Eye (tissue), 1 donor: ENCODE results near the gene ZNF497.

Experiments used
- DNase-seq: peaks from one replicate; pipeline ENCODE4 v3.0.0-alpha.2; 2015

Gene ZNF497

GRCh38 chr19:58345558-58345957 is 17.0 kb downstream of the ZNF497 start:
- DNase-seq, result no peak

DNA sequence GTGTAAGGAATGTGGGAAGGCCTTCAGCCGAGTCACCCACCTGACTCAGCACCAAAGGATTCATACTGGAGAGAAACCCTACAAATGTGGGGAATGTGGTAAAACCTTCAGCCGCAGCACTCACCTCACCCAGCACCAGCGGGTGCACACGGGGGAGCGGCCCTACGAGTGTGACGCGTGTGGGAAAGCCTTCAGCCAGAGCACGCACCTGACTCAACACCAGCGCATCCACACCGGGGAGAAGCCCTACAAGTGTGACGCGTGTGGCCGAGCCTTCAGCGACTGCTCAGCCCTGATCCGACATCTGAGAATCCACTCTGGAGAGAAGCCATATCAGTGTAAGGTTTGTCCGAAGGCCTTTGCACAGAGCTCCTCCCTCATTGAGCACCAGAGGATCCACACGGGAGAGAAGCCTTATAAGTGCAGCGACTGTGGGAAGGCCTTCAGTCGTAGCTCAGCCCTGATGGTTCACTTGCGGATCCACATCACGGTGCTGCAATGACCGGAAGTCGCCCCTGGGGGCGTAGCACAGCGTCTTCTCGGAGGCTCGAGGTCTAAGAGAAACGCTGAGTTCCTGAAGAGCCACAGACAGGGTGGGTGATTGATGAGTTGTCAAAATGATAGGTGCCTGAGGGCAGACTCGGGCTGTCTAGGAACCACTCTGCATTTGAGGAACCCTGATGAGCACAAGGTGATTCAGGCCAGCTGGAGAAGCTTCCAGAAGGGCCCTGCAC is 23.6 kb downstream of the ZNF497 start:
- DNase-seq, result no peak

DNA sequence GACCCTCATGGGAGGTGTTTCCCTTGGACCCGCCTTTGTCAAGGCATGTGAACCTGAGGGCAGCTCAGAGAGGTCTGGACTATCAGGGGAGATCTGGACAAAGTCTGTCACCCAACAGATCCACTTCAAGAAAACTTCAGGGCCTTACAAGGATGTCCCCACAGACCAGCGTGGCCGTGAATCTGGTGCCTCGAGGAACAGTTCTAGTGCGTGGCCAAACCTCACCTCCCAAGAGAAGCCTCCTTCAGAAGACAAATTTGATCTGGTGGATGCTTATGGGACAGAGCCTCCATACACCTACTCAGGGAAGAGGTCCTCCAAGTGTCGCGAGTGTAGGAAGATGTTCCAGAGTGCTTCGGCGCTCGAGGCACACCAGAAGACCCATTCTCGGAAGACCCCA is 24.2 kb downstream of the ZNF497 start:
- no peak for DNase-seq

DNA sequence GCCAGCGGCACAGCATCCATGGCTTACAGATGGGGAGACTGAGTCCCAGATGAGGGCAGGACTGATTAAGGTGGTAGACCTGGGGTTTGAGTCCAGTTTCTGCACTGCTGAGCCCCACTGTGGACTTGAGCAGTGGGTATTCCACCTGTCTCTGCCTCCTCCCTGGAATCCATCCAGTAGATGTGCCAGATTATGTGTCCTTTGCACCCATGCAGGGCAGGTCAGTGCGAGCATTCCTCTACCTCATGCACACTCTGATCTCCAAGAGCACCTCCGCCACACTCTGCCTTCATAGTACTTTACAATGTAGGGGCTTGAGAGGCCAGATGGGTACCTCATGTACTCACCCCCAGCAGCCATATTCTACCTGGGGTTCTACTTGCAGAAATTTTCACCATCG is 25.7 kb downstream of the ZNF497 start:
- no peak for DNase-seq

DNA sequence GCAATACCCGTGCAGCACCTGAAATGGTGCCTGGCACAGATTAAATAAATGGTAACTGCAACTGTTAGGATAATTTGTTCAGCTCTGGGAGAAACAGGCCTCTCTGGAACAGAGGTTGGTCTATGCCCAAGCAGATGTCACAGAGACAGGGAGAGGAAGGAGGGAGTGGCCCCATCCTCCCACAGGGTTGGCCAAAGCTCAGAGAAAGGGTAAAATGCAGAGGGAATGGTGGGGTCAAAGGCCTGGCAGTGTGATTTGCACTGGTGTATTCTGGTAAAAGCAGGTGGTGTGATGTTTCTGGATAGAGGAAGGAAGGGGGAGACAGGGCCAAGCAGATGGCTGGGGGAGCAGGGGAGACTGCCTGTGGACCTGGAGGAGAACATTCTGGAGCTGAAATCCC is 26.3 kb downstream of the ZNF497 start:
- DNase-seq, result no peak

DNA sequence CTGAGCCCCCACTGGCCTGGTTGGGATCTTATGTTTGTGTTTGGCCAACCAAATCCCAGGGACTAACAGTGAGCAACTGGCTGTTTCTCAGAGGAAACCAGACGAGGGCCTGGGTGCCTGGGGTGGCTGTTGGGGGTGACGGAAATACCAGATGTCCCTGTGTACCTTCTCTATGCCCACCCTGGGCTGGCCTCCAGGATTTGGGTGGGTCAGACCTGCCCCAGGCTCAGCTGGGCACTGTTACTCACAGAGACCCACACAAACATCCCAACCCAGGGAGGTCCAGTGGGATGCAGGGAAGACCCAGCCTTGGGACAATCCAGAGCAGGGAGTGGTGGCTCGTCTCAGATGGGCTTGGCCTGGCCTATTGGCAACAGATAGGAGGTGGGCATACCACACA is 26.9 kb downstream of the ZNF497 start:
- no peak for DNase-seq

- DNase-seq, result no peak
These were observed 27.8 kb downstream of the ZNF497 start for GRCh38 chr19:58334691-58335249.

DNA sequence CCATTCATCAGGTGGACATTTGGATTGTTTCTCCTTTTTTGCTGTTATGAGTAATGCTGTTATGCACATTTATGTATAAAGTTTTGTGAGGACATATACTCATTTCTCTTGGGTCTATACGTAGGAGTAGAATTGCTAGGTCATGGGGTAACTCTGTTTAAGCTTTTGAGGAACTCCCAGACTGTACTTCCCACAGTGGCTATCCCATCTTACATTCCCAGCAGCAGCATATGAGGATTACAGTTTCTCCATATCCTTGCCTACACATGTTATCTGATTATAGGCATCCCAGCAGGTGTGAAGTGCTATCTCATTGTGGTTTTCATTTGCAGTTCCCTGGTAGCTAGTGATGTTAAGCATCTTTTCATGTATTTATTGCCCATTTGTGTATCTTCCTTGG is 29.9 kb downstream of the ZNF497 start:
- no peak for DNase-seq

DNA sequence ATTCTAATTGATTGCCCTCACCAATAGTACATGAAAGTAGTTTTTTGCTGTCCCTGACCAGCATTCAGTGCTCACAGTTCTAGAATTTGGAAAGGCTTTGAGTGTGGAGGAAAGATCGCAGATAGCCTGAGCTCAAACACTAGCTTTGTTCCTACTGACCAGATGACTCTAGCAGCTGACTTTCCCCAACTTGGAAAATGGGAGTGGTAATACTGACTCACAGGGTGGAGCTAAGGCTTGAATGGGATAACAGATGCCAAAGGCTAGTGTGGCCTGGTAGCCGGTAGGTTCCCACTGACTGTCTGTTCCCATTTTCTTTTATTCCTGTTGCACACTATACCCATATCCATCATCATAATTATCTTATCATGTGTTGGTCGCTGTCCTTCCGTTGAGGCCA is 32.1 kb downstream of the ZNF497 start:
- DNase-seq, result no peak

DNA sequence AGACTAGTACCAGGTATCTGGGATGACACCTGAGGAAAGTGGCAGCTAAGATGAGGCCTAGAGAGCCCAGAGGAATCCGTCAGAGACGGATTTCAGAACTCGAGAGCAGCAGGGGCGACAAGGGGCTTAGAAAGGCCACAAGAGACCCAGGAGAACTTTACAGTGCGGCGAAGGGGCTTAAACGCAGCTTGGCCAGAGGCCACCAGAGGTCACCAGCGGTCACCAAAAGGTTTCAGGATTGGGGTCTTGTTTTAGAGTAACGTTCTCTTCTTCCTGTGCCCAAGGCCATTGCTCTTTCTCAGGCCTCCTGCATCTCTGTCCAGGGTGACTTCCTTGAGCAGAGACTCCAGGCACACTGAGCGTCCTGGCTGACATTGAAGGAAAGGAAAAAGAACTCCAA is 33.6 kb downstream of the ZNF497 start:
- DNase-seq, result no peak

- DNase-seq, result peak; percentile 99
These were observed 35.4 kb downstream of the ZNF497 start, which contains the start of gene ZSCAN22 for GRCh38 chr19:58326914-58327726. TSS of gene ZSCAN22 (plus strand) at chr19:58326994. CDS start at chr19:58334803, 7,809 bp downstream.

DNA sequence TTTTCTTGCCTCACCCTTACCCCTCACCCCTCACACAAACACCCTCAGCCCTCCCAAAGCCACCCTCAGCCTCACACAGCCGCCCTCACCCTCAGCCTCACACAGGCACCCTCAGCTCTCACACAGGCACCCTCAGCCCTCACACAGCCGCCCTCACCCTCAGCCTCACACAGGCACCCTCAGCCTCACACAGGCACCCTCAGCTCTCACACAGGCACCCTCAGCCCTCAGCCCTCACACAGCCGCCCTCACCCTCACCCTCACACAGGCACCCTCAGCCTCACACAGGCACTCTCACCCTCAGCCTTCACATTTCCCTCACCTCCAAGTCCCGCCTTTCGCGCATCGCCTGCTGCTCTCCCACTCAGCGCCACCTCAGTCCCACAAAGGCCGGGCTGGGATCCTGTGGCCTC is 36.0 kb downstream of the ZNF497 start:
- DNase-seq, result no peak

DNA sequence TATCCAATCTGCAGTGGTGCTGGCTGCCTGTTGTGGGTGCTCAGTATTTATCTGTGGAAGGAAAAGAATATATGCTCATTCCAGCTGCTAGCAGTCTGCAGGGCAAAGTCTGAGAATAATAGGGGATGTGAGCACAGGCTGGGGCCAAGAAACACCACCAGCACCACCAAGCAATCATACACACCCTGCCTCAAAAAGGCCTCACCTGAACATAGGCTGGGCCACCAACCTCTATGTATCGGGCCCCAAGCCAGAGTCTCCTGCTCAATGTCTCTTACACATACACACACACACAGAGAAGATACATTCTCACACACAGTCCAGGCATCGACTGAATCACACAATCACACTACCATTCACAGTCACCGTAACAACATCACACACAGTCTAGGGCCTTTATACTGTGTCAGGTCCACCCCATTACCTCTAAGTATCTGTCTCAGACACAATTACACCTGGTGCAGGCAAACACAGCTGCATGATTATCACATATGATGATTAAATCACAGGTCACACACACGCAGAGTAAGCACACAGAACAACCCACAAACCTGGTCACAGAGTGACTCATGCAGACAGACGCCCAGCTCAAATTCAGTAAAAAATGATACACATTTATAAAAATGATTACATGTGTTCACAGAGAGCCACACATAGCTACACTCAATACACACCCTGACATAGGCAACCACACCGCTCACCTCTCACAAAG is 37.1 kb downstream of the ZNF497 start:
- no peak for DNase-seq

GRCh38 chr19:58319241-58319640 is 43.3 kb downstream of the ZNF497 start:
- no peak for DNase-seq

DNA sequence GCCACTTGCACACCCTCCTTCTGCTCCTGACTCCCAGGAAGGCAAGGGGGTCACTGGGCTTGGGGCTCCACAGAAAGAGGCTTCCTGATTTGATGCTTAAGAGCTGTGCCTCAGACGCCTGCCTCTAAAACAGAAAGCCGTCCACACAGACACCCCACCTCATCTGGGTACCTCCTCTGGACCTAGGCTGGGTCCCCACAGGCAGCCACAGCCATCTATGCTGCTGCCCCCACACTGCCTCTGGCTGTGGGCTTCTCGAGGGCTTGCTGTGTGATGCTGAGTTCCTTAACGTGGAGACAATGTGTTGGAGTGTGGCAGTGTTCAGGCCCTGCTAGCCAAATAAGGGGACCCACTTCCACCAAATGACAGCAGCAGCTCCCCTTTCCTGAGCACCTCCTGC is 44.3 kb downstream of the ZNF497 start:
- no peak for DNase-seq

DNA sequence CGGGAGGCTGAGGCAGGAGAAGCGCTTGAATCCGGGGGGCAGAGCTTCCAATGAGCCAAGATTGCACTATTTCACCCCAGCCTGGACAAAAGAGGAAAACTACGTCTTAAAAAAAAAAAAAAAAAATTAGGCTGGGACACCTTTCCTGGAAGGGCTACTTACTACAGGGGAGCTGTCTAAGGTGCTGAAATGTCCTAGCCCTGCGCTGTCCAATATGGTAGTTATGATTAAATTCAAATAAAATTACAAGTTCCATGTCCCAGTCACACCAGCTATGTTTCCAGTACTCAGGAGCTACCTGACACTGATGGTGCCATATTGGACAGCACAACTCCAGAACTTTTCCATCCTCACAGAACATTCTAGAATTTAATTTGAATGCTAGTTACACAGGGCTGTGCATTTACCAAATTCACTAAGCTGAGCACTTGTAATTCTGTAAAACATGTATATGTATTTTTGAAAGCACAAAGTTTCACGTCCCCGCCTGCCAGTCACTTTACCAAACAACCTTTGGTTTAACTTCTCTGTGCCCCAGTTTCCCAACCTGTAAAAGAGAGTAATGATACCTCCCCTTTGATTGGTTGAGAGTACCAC is 45.0 kb downstream of the ZNF497 start:
- peak; percentile 50 for DNase-seq

DNA sequence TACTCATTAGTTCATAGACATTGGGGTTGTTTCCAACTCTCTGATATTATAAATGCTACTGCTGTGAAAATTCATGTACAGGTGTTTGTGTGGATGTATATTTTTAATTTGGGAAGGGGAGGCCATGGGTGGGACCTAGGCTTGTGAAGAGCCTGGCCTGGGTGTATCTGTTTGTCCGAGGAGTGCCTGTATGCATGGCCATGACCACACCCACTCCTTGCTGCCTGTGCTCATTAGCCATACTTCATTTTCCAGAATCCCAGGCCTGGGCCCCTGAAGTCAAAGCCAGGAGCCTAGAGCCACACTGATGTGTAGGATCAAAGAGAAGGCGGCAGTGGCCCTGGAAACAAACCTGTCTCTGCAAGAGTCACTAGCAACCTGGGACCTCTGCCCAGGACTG is 47.0 kb downstream of the ZNF497 start:
- no peak for DNase-seq

GRCh38 chr19:58311345-58311865 is 51.1 kb downstream of the ZNF497 start:
- no peak for DNase-seq

DNA sequence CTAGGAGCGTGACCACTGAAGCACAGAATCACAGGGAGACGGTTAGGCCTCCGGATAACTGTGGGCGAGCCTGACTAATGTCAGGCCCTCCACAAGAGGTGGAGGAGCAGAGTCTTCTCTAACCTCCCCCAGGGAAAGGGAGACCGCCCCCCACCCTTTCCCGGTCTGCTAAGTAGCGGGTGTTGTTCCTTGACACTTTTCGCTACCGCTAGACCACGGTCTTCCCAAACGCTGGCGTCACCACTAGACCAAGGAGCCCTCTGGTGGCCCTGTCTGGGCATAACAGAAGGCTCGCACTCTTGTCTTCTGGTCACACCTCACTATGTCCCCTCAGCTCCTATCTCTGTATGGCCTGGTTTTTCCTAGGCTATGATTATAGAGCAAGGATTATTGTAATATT is 51.9 kb downstream of the ZNF497 start:
- peak; percentile 62 for DNase-seq

- no peak for DNase-seq
These were observed 54.8 kb downstream of the ZNF497 start for GRCh38 chr19:58307736-58308135.

GRCh38 chr19:58305932-58306323 is 56.6 kb downstream of the ZNF497 start:
- no peak for DNase-seq

DNA sequence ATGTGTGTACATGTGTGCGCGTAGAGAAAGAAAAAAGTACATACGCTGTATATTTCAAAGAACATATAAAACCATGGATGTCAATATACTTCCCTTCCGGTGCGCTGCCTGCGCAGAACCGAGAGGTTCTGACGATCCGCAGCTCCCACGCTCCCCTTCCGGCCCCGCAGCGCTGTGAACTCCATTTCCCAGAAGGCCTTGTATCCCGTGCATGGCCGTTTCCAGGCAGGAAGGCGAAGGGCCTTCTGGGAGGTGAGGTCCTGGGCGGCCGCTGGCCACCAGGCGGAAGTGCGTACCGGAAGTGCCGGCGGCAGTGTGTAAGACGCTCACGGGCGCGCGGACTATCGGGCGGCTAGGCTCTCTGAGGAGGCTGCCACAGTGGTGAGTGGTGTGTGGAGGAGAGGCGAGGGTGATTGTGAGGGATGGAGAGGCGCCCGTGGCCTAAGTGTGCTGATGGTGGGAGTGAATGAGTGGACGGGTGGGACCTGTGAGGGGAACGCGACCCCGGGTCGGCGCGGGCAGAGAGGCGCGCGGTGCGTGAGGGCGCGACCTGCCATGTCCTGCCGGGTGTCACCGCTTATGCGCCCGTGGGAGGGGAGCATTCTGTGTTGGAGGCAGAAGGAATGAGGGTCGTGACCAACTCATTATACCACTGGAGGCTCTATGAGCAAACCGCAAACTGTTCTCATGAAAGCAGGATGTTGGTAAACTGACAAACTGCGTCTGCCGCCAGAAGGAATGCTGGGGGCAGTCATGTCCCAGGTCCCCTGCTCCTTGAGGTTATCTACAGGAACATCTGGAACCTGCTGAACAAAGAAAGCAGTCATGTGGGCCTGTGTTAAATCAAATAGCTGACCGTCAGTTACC is 57.3 kb downstream of the ZNF497 start, which contains the start of gene ERVK3-1:
Gene ERVK3-1 (plus strand): TSS at position 313 of the 867 bp plus-strand sequence. CDS start 6,792 bp downstream, outside the sequence.
- peak; percentile 97 for DNase-seq
